ENCODE data around the gene GRK6. TPM values are rescaled to one million over a fixed set of nuclear protein-coding genes. Genes with fewer than 3 reads are reported as not detected.

The GRK6 gene
- total RNA-seq, 1 experiment from 2014 or later: 82.3 TPM

DNA sequence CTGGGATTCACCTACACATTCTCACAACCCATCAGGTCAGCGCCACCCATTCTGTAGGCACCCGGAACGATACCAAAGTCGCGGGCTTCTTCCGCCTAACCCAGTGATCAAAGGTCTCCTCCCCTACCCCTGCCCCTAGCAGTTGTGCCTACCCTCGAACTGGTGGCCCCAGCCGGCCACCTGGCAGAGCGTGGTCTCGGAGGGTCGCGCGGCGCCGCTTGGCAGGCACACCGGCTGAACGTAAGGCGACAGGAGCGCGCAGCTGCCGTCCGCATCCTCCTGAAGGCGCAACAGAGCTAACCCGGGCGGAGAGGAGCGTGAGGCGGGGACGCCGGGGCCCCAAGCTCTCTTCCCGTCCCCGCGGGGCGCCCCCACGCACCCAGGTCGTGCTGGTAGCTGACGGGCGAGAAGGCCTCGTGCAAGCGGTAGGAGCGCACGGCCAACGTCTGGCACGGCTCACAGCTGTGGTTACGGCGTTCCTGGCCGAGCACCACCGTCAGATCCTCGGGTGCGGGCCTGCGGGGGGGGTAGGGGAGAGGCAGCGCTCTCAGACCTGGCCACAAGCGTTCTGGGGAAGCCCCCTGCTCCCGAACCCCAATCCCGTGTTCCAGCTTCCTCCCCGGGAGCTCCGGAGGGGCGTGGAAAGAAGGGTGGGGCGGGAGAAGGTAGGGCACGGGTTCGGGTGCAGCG lies 23.2 kb upstream of the GRK6 start:
- H3K4me1 ChIP-seq (replicated peaks; ENCODE audit: insufficient read depth): peaks cover 3% of the 10 kb centered on the region; the same call in 1 of the 2 replicates
- POLR2A ChIA-PET (ENCODE audit: unreplicated experiment): interaction anchor here (0.6 to 0.8 kb wide), 3 partner anchors 12 to 659 kb away, joined by 3 to 5 read pairs (median 3); no protein-coding TSS in a partner anchor
- no TSS peak for BruUV-seq (replicated peaks)
- peaks cover 12% of the 10 kb centered on the region; the same call in 1 of the 2 replicates for H3F3A ChIP-seq (ENCODE audit: insufficient read depth, low read depth)
- TF ChIP-seq, protein P1, sequence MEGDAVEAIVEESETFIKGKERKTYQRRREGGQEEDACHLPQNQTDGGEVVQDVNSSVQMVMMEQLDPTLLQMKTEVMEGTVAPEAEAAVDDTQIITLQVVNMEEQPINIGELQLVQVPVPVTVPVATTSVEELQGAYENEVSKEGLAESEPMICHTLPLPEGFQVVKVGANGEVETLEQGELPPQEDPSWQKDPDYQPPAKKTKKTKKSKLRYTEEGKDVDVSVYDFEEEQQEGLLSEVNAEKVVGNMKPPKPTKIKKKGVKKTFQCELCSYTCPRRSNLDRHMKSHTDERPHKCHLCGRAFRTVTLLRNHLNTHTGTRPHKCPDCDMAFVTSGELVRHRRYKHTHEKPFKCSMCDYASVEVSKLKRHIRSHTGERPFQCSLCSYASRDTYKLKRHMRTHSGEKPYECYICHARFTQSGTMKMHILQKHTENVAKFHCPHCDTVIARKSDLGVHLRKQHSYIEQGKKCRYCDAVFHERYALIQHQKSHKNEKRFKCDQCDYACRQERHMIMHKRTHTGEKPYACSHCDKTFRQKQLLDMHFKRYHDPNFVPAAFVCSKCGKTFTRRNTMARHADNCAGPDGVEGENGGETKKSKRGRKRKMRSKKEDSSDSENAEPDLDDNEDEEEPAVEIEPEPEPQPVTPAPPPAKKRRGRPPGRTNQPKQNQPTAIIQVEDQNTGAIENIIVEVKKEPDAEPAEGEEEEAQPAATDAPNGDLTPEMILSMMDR (conservative IDR thresholded peaks at IDR 0.05): no peak
- TF ChIP-seq EZH2 (IDR thresholded peaks at IDR 0.05; ENCODE audit: low read depth): no peak
- no peaks in the 10 kb centered on the region for H3K9me2 ChIP-seq (ENCODE audit: insufficient read depth)
- H3K79me2 ChIP-seq (ENCODE audit: low read depth): no peaks in the 10 kb centered on the region
- H3K27me3 ChIP-seq (ENCODE audit: insufficient read depth, low read depth): no peaks in the 10 kb centered on the region
- no peak overlapping the region for H3K27ac ChIP-seq
- no peaks in the 10 kb centered on the region for H4K20me1 ChIP-seq (ENCODE audit: insufficient read depth)
- H3K36me3 ChIP-seq (ENCODE audit: low read depth): no peaks in the 10 kb centered on the region
- CTCF ChIA-PET: interaction anchor here (0.5 to 3.9 kb wide), 14 partner anchors 13 to 828 kb away, joined by 3 to 53 read pairs (median 6); partner anchors contain the start of genes GRK6 and NHP2
- H3K4me3 ChIP-seq: peak overlapping the region; percentile 78
- H3K9me3 ChIP-seq (ENCODE audit: insufficient read depth, low read depth): no peaks in the 10 kb centered on the region
- intact Hi-C loops (cut with micrococcal nuclease; ENCODE audit: unreplicated experiment): no loop called here
- peak overlapping the region; percentile 94 for H3K4me2 ChIP-seq
- H2AFZ ChIP-seq: peak overlapping the region; percentile 84
- DNase-seq: peak; percentile 36 to 57

DNA sequence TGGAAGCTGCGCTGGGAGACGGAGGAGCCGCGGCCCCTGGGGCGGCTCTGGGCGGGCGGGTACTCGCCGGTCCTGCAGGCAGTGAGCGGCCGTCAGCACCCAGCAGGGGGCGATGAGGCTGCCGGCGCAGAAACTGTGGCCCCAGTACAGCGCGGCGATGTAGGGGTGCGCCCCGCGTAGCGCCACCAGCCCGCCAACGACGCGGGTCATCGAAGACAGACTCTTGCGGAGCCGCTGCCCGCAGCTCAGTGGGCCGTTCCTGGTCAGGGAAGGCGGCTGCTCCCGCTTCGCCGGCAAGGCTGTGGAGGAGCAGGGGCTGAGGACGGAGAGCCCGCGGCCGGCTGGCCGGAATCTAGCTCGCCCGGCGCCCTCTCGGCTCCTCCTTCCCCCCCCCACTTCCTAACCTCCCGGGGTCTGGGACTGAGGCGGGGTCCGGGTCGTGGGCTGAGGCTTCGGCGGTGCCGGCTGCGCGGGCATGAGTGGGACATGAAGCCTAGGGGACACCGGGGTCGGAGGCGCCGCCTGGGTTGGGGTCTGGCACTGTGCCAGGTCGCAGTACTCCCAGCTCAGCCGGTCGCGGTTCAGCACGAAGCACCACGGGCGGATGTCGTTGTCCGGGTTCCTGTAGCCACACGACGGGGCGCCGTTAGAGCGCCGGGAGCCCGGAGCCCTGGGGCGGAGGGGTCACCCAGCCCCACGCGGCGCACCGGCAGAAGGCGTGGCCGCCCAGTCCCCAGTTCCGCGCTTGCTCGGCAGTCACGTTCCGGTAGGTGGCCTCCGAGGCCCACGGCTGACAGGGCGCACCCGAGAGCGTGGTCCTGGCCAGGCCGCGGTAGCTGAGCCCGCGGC lies 22.5 kb upstream of the GRK6 start:
- intact Hi-C loops (cut with micrococcal nuclease; ENCODE audit: unreplicated experiment): loop anchor here (1.0 kb wide), 3 partner anchors 22 to 97 kb away; partner anchors contain the start of gene GRK6
- TF ChIP-seq, protein P1 (conservative IDR thresholded peaks at IDR 0.05): peak; percentile 73
- no peak for TF ChIP-seq EZH2 (IDR thresholded peaks at IDR 0.05; ENCODE audit: low read depth)
- Histone ChIP-seq H3F3A (ENCODE audit: insufficient read depth, low read depth) (peaks cover 12% of the 10 kb centered on the region; the same call in 1 of the 2 replicates), H3K27me3 (ENCODE audit: insufficient read depth, low read depth) (no peaks in the 10 kb centered on the region), H3K79me2 (ENCODE audit: low read depth) (no peaks in the 10 kb centered on the region), H3K4me3 (peak overlapping the region; percentile 78), H3K4me1 (replicated peaks; ENCODE audit: insufficient read depth) (peaks cover 3% of the 10 kb centered on the region; the same call in 1 of the 2 replicates), H3K36me3 (ENCODE audit: low read depth) (no peaks in the 10 kb centered on the region), H3K4me2 (peak overlapping the region; percentile 94), H4K20me1 (ENCODE audit: insufficient read depth) (no peaks in the 10 kb centered on the region), H3K9me2 (ENCODE audit: insufficient read depth) (no peaks in the 10 kb centered on the region), H3K9me3 (ENCODE audit: insufficient read depth, low read depth) (no peaks in the 10 kb centered on the region), H2AFZ (peak overlapping the region; percentile 84), H3K27ac (no peak overlapping the region)
- BruUV-seq (replicated peaks): no TSS peak
- ChIA-PET CTCF (interaction anchor here (0.7 to 3.9 kb wide), 13 partner anchors 14 to 827 kb away, joined by 3 to 53 read pairs (median 5); partner anchors contain the start of genes GRK6 and NHP2), POLR2A (ENCODE audit: unreplicated experiment) (interaction anchor here (0.5 to 0.8 kb wide), 7 partner anchors 11 to 658 kb away, joined by 3 to 5 read pairs (median 3); partner anchors contain the start of gene GRK6)
- peak; percentile 51 to 86 for DNase-seq

DNA sequence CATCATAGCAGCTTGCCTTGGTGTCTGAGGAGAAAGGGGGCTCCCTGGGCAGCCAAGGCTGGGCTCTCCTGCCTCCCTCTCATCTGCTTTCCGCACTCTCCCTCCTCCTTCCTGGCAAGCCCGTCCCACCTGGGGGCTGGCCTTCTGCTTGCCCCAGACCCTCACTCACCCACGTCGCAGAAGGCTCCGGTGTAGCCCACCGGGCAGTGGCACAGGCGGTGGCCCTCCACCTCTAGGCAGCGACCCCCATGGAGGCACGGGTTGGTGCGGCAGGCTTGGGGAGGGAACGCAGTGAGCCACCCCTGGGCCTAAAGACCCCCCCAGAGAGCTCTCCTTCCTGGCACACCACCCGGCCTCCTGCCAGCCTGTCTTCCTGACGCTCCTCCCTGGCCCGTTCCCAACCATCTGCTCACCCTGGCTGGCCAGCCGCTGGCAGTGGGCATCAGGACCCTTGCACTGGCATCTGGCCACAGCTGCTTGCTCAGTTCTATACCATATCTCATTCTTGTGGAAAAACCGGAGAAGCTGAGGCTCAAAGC lies 21.8 kb upstream of the GRK6 start:
- Histone ChIP-seq H3K36me3 (ENCODE audit: low read depth) (no peaks in the 10 kb centered on the region), H3K9me2 (ENCODE audit: insufficient read depth) (no peaks in the 10 kb centered on the region), H3K4me2 (peak overlapping the region; percentile 94), H3K27ac (no peak overlapping the region), H2AFZ (peak overlapping the region; percentile 84), H4K20me1 (ENCODE audit: insufficient read depth) (no peaks in the 10 kb centered on the region), H3K4me3 (peak overlapping the region; percentile 78), H3K9me3 (ENCODE audit: insufficient read depth, low read depth) (no peaks in the 10 kb centered on the region), H3F3A (ENCODE audit: insufficient read depth, low read depth) (peaks cover 12% of the 10 kb centered on the region; the same call in 1 of the 2 replicates), H3K27me3 (ENCODE audit: insufficient read depth, low read depth) (no peaks in the 10 kb centered on the region), H3K79me2 (ENCODE audit: low read depth) (no peaks in the 10 kb centered on the region), H3K4me1 (replicated peaks; ENCODE audit: insufficient read depth) (peaks cover 3% of the 10 kb centered on the region; the same call in 1 of the 2 replicates)
- CTCF ChIA-PET: interaction anchor here (0.6 to 3.9 kb wide), 9 partner anchors 15 to 96 kb away, joined by 3 to 53 read pairs (median 5); partner anchors contain the start of gene GRK6
- no peak for DNase-seq
- POLR2A ChIA-PET (ENCODE audit: unreplicated experiment): interaction anchor here (0.5 to 0.7 kb wide), 5 partner anchors 22 to 141 kb away, joined by 3 to 5 read pairs (median 3); partner anchors contain the start of gene GRK6
- no TSS peak for BruUV-seq (replicated peaks)
- intact Hi-C loops (cut with micrococcal nuclease; ENCODE audit: unreplicated experiment): loop anchor here (1.0 kb wide), 3 partner anchors 22 to 97 kb away; partner anchors contain the start of gene GRK6
- TF ChIP-seq EZH2 (IDR thresholded peaks at IDR 0.05; ENCODE audit: low read depth): no peak
- TF ChIP-seq, protein P1 (conservative IDR thresholded peaks at IDR 0.05): no peak
